PFSK-1 (cell line): ENCODE results near the gene IQSEC2.

Experiments
- FOXP2 ChIP-seq: optimal IDR thresholded peaks from 2 replicates; pipeline ENCODE3; 2011; ENCODE audit warnings: borderline replicate concordance, control low read depth, inconsistent platforms; ENCODE audit not compliant: insufficient read depth; ENCODE audit errors: extremely low read length, extremely low read depth
- POLR2AphosphoS5 ChIP-seq: IDR thresholded peaks from 2 replicates; pipeline ENCODE4 v1.6.1; 2012; ENCODE audit warnings: low read depth, mild to moderate bottlenecking, control low read depth, low read length, moderate library complexity
- REST ChIP-seq, 2 experiments: IDR thresholded peaks; 2 replicates each; pipeline versions ENCODE4 v1.6.1 to v1.8.0; 2011 to 2012; ENCODE audit warnings: low read depth in 2 of 2, low read length in 2 of 2, control low read depth in 1 of 2, inconsistent platforms in 1 of 2, mild to moderate bottlenecking in 1 of 2, moderate library complexity in 1 of 2; ENCODE audit not compliant: insufficient read depth in 1 of 2
- SIN3A ChIP-seq: IDR thresholded peaks from 2 replicates; pipeline ENCODE4 v1.6.1; 2012; ENCODE audit warnings: mild to moderate bottlenecking, low read length, moderate library complexity, borderline replicate concordance; ENCODE audit not compliant: insufficient read depth
- TAF1 ChIP-seq: IDR thresholded peaks from 2 replicates; pipeline ENCODE4 v1.6.1; 2012; ENCODE audit warnings: low read length, control low read depth, borderline replicate concordance; ENCODE audit not compliant: insufficient read depth

Gene IQSEC2

GRCh38 chrX:53290441-53291041 is 9.2 kb upstream of the IQSEC2 start:
- TF ChIP-seq TAF1 (no peak), REST (IDR thresholded peaks at IDR 0.05; ENCODE audit: insufficient read depth in 1 of 2, low read depth in 2 of 2, low read length in 2 of 2) (no peak), SIN3A (no peak), FOXP2 (no peak), POLR2AphosphoS5 (no peak)

GRCh38 chrX:53288189-53288588 is 6.8 kb upstream of the IQSEC2 start:
- no peak for TF ChIP-seq TAF1
- TF ChIP-seq FOXP2: no peak
- TF ChIP-seq SIN3A: no peak
- no peak for TF ChIP-seq POLR2AphosphoS5
- TF ChIP-seq REST (IDR thresholded peaks at IDR 0.05; ENCODE audit: insufficient read depth in 1 of 2, low read depth in 2 of 2, low read length in 2 of 2): no peak

GRCh38 chrX:53287493-53288138 is 6.2 kb upstream of the IQSEC2 start:
- TF ChIP-seq TAF1: no peak
- TF ChIP-seq POLR2AphosphoS5: no peak
- TF ChIP-seq FOXP2: no peak
- TF ChIP-seq REST (IDR thresholded peaks at IDR 0.05; ENCODE audit: insufficient read depth in 1 of 2, low read depth in 2 of 2, low read length in 2 of 2): no peak
- TF ChIP-seq SIN3A: no peak

DNA sequence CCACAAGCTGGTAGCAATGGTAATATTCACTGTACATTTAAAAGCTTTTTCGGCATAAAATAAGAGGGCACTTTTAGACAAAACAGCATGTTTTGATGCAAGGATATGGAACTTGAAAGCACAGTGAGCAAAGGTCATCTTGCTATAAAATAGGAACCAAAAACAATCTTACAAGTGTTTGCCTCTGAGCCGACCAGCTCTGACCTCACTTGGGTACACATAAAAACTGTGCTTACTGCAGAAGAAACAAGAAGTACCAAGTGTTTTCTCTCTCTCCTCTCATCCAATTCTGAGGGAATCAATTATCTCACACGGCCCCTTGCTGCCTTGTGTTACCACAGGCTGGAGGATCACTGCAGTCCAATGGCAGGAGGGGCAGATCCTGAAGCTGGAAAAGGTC is 4.8 kb upstream of the IQSEC2 start:
- TF ChIP-seq TAF1 (no peak), SIN3A (no peak), FOXP2 (no peak), POLR2AphosphoS5 (no peak), REST (IDR thresholded peaks at IDR 0.05; ENCODE audit: insufficient read depth in 1 of 2, low read depth in 2 of 2, low read length in 2 of 2) (no peak)

DNA sequence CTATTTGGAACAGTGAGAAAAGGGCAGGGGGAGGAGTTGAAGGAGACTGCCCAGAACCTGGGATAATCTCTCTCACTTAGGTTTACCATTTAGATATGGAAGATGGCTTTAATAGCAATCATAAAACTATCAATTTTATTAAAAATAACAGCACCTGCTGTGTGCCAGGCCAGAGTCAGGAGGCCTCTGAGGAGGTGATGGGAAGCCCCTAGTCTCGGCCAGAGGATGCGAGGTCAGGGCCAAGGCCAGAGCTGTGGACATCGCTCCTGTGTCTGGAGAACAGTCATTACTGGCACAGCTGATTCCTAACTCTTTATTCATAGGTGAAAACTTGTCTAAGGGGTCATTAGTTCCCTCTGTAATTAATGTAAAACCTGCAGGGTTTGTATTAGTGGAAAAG is 4.2 kb upstream of the IQSEC2 start:
- TF ChIP-seq TAF1 (no peak), POLR2AphosphoS5 (no peak), REST (IDR thresholded peaks at IDR 0.05; ENCODE audit: insufficient read depth in 1 of 2, low read depth in 2 of 2, low read length in 2 of 2) (no peak), SIN3A (no peak), FOXP2 (no peak)
